ENCODE results near the gene DAPK1.
"Not testable (repeated sequence)": the region's sequence is repeated elsewhere in the genome, so short reads cannot be mapped to it uniquely, and the experiment has no call there.

Gene DAPK1

GRCh38 chr9:87543251-87543650 is 45.6 kb downstream of the DAPK1 start:
- no peak for DNase-seq (ENCODE audit: low read depth)

GRCh38 chr9:87545858-87546257 is 48.2 kb downstream of the DAPK1 start:
- DNase-seq (ENCODE audit: low read depth), result no peak

GRCh38 chr9:87546704-87547103 is 49.0 kb downstream of the DAPK1 start:
- no peak for DNase-seq (ENCODE audit: low read depth)

- DNase-seq (ENCODE audit: low read depth), result no peak
Measured at GRCh38 chr9:87547671-87548081, 50.0 kb downstream of the DAPK1 start.

GRCh38 chr9:87548159-87548558 is 50.5 kb downstream of the DAPK1 start:
- no peak for DNase-seq (ENCODE audit: low read depth)

- not testable (repeated sequence) for DNase-seq (ENCODE audit: low read depth)
Measured at GRCh38 chr9:87549088-87549487, 51.4 kb downstream of the DAPK1 start.

- DNase-seq (ENCODE audit: low read depth), result no peak
Measured at GRCh38 chr9:87549791-87550190, 52.1 kb downstream of the DAPK1 start.

- no peak for DNase-seq (ENCODE audit: low read depth)
Measured at GRCh38 chr9:87550253-87550954, 52.7 kb downstream of the DAPK1 start.

GRCh38 chr9:87551772-87552217 is 54.1 kb downstream of the DAPK1 start:
- no peak for DNase-seq (ENCODE audit: low read depth)

GRCh38 chr9:87554171-87554910 is 56.7 kb downstream of the DAPK1 start:
- no peak for DNase-seq (ENCODE audit: low read depth)

- DNase-seq (ENCODE audit: low read depth), result no peak
Measured at GRCh38 chr9:87554976-87555375, 57.3 kb downstream of the DAPK1 start.

GRCh38 chr9:87556039-87556438 is 58.4 kb downstream of the DAPK1 start:
- no peak for DNase-seq (ENCODE audit: low read depth)

- no peak for DNase-seq (ENCODE audit: low read depth)
Measured at GRCh38 chr9:87556821-87557220, 59.2 kb downstream of the DAPK1 start.

GRCh38 chr9:87557996-87558395 is 60.3 kb downstream of the DAPK1 start:
- DNase-seq (ENCODE audit: low read depth), result peak; percentile 35

- no peak for DNase-seq (ENCODE audit: low read depth)
Measured at GRCh38 chr9:87558606-87559190, 61.0 kb downstream of the DAPK1 start.

- DNase-seq (ENCODE audit: low read depth), result no peak
Measured at GRCh38 chr9:87562062-87562461, 64.4 kb downstream of the DAPK1 start.

- no peak for DNase-seq (ENCODE audit: low read depth)
Measured at GRCh38 chr9:87562530-87563170, 65.0 kb downstream of the DAPK1 start.

GRCh38 chr9:87564111-87564510 is 66.4 kb downstream of the DAPK1 start:
- DNase-seq (ENCODE audit: low read depth), result no peak

GRCh38 chr9:87564791-87565241 is 67.1 kb downstream of the DAPK1 start:
- DNase-seq (ENCODE audit: low read depth), result no peak

- DNase-seq (ENCODE audit: low read depth), result no peak
Measured at GRCh38 chr9:87567001-87567400, 69.3 kb downstream of the DAPK1 start.

- DNase-seq (ENCODE audit: low read depth), result no peak
Measured at GRCh38 chr9:87567571-87567970, 69.9 kb downstream of the DAPK1 start.

GRCh38 chr9:87567983-87568382 is 70.3 kb downstream of the DAPK1 start:
- DNase-seq (ENCODE audit: low read depth), result no peak

- no peak for DNase-seq (ENCODE audit: low read depth)
Measured at GRCh38 chr9:87568401-87568800, 70.7 kb downstream of the DAPK1 start.

All from stromal cell of bone marrow (primary cell).